Esophagus (tissue), 2 donors: Measurements from ENCODE around the gene SLC25A12. TPM values are rescaled to one million over a fixed set of nuclear protein-coding genes. Genes with fewer than 3 reads are reported as not detected.

ENCODE experiments used
- H3K27ac ChIP-seq, 2 donors: one replicate each; pipeline ENCODE4 v1.5.1; 2013; ENCODE audit warnings: low read depth in 2 of 2, mild to moderate bottlenecking in 2 of 2, inconsistent platforms in 1 of 2, low read length in 1 of 2, moderate library complexity in 1 of 2
- H3K27me3 ChIP-seq, 2 donors: one replicate each; pipeline ENCODE4 v1.6.1; 2013; ENCODE audit warnings: low read length in 2 of 2, control low read depth in 1 of 2, mild to moderate bottlenecking in 1 of 2; ENCODE audit not compliant: insufficient read depth in 2 of 2, control insufficient read depth in 1 of 2
- H3K36me3 ChIP-seq, 2 donors: one replicate each; pipeline ENCODE4 v1.6.1; 2013; ENCODE audit warnings: low read length in 1 of 2; ENCODE audit not compliant: control insufficient read depth in 2 of 2, insufficient read depth in 2 of 2
- H3K4me1 ChIP-seq, 2 donors: one replicate each; pipeline ENCODE4 v1.6.1; 2013; ENCODE audit warnings: low read length in 1 of 2; ENCODE audit not compliant: control insufficient read depth in 2 of 2, insufficient read depth in 2 of 2
- H3K4me3 ChIP-seq, 2 donors: one replicate each; pipeline ENCODE4 v1.5.1; 2013; ENCODE audit warnings: low read length in 2 of 2, mild to moderate bottlenecking in 2 of 2, low read depth in 1 of 2, moderate library complexity in 1 of 2
- H3K9me3 ChIP-seq, 2 donors: one replicate each; pipeline ENCODE4 v1.6.1; 2013; ENCODE audit warnings: mild to moderate bottlenecking in 2 of 2, low read depth in 1 of 2, low read length in 1 of 2, moderate library complexity in 1 of 2; ENCODE audit not compliant: control insufficient read depth in 2 of 2, insufficient read depth in 1 of 2
- WGBS, 2 donors: extraction: QIAGEN DNeasy Blood & Tissue Kit; methylation state at CpG; one replicate each; pipeline ENCODE4 v1.1.7; 2013; 5-methylcytosine and 5-hydroxymethylcytosine counted together
- polyA plus RNA-seq, 2 donors: library from polyadenylated mRNA; stranded (reverse); fragments of 200-250 nt; gene quantifications; one replicate each; pipeline ENCODE4 v1.2.3, GENCODE V29; 2013
- donor health status: healthy with polysubstance abuse.
- donor health status: Bipolar disorder and iron deficiency.

SLC25A12 gene
- polyA plus RNA-seq, 2 donors = 8.9 to 12.8 TPM

- H3K36me3 ChIP-seq = no peaks in the 10 kb centered on the region
- H3K4me1 ChIP-seq = peaks cover 0 to 3% of the 10 kb centered on the region in 2 donors
- H3K27ac ChIP-seq = no peak overlapping the region
- no peak overlapping the region for H3K4me3 ChIP-seq
- no peaks in the 10 kb centered on the region for H3K27me3 ChIP-seq
- 62 to 82% methylated on average over 5 of the region's 5 CpGs for WGBS, 2 donors
- no peaks in the 10 kb centered on the region for H3K9me3 ChIP-seq
Observed at GRCh38 chr2:171864357-171864985, 29.6 kb downstream of the SLC25A12 start.

- no peak overlapping the region for H3K4me3 ChIP-seq
- H3K36me3 ChIP-seq = no peaks in the 10 kb centered on the region
- H3K27ac ChIP-seq = no peak overlapping the region
- 86 to 92% methylated on average over 3 of the region's 3 CpGs for WGBS, 2 donors
- H3K9me3 ChIP-seq = no peaks in the 10 kb centered on the region
- H3K27me3 ChIP-seq = no peaks in the 10 kb centered on the region
- peaks cover 0 to 3% of the 10 kb centered on the region in 2 donors for H3K4me1 ChIP-seq
Observed at GRCh38 chr2:171862501-171862900, 31.5 kb downstream of the SLC25A12 start.

- Histone ChIP-seq H3K9me3 (no peaks in the 10 kb centered on the region), H3K27me3 (no peaks in the 10 kb centered on the region), H3K4me1 (no peaks in the 10 kb centered on the region), H3K36me3 (no peaks in the 10 kb centered on the region), H3K27ac (no peak overlapping the region), H3K4me3 (no peak overlapping the region)
- 76 to 86% methylated on average over 2 of the region's 2 CpGs for WGBS, 2 donors
Observed at GRCh38 chr2:171858397-171858958, 35.6 kb downstream of the SLC25A12 start.

- Histone ChIP-seq H3K36me3 (no peaks in the 10 kb centered on the region), H3K27me3 (no peaks in the 10 kb centered on the region), H3K27ac (no peak overlapping the region), H3K4me1 (no peaks in the 10 kb centered on the region), H3K4me3 (no peak overlapping the region), H3K9me3 (no peaks in the 10 kb centered on the region)
- 64 to 67% methylated on average over 2 of the region's 2 CpGs for WGBS, 2 donors
Observed at GRCh38 chr2:171855401-171855800, 38.6 kb downstream of the SLC25A12 start.

GRCh38 chr2:171852366-171852888 lies 41.6 kb downstream of the SLC25A12 start:
- Histone ChIP-seq H3K27ac (no peak overlapping the region), H3K9me3 (no peaks in the 10 kb centered on the region), H3K4me1 (no peaks in the 10 kb centered on the region), H3K4me3 (no peak overlapping the region), H3K27me3 (no peaks in the 10 kb centered on the region), H3K36me3 (no peaks in the 10 kb centered on the region)
- 0 to 7% methylated on average over 1 of the region's 1 CpG for WGBS, 2 donors

GRCh38 chr2:171847627-171848026 lies 46.4 kb downstream of the SLC25A12 start:
- Histone ChIP-seq H3K27me3 (no peaks in the 10 kb centered on the region), H3K4me3 (no peak overlapping the region), H3K27ac (no peak overlapping the region), H3K36me3 (no peaks in the 10 kb centered on the region), H3K4me1 (no peaks in the 10 kb centered on the region), H3K9me3 (no peaks in the 10 kb centered on the region)
- 82 to 83% methylated on average over 2 of the region's 2 CpGs for WGBS, 2 donors

- no peaks in the 10 kb centered on the region for H3K4me1 ChIP-seq
- H3K27me3 ChIP-seq = no peaks in the 10 kb centered on the region
- no peak overlapping the region for H3K27ac ChIP-seq
- no peak overlapping the region for H3K4me3 ChIP-seq
- no peaks in the 10 kb centered on the region for H3K36me3 ChIP-seq
- no peaks in the 10 kb centered on the region for H3K9me3 ChIP-seq
Observed at GRCh38 chr2:171846894-171847293, 47.1 kb downstream of the SLC25A12 start.

- no peaks in the 10 kb centered on the region for H3K27me3 ChIP-seq
- no peak overlapping the region for H3K4me3 ChIP-seq
- no peak overlapping the region for H3K27ac ChIP-seq
- WGBS, 2 donors = 95 to 100% methylated on average over 2 of the region's 2 CpGs
- H3K9me3 ChIP-seq = no peaks in the 10 kb centered on the region
- H3K4me1 ChIP-seq = no peaks in the 10 kb centered on the region
- H3K36me3 ChIP-seq = peaks cover 0 to 2% of the 10 kb centered on the region in 2 donors
Observed at GRCh38 chr2:171841996-171842395, 52.0 kb downstream of the SLC25A12 start.

GRCh38 chr2:171837736-171838135 lies 56.3 kb downstream of the SLC25A12 start:
- no peaks in the 10 kb centered on the region for H3K9me3 ChIP-seq
- H3K4me3 ChIP-seq = no peak overlapping the region
- no peaks in the 10 kb centered on the region for H3K4me1 ChIP-seq
- H3K36me3 ChIP-seq = peaks cover 9 to 13% of the 10 kb centered on the region in 2 donors
- 0 to 46% methylated on average over 2 of the region's 2 CpGs for WGBS, 2 donors
- H3K27me3 ChIP-seq = no peaks in the 10 kb centered on the region
- no peak overlapping the region for H3K27ac ChIP-seq
